Peyer's patch (tissue), 4 donors: Measurements from ENCODE around the gene EGFLAM.

ENCODE experiments used
- CTCF ChIP-seq, 6 experiments: fragments of 450-650 bp in 4 of 6; fragments of 200-600 bp in 2 of 6; sonication (generic) in 1 of 6; IDR thresholded peaks; one replicate each; pipeline ENCODE4 v1.5.1; 2017 to 2019; ENCODE audit warnings: antibody characterized with exemption in 6 of 6, mild to moderate bottlenecking in 3 of 6, moderate library complexity in 1 of 6
- POLR2A ChIP-seq, 2 donors: fragments of 450-650 bp; IDR thresholded peaks; one replicate each; pipeline ENCODE4 v1.5.1; 2017; ENCODE audit warnings: antibody characterized with exemption in 2 of 2, mild to moderate bottlenecking in 2 of 2, moderate library complexity in 2 of 2

GRCh38 chr5:38452201-38452600 lies 193.8 kb downstream of the EGFLAM start:
- TF ChIP-seq CTCF (IDR thresholded peaks at IDR 0.05) = no peak
- no peak for TF ChIP-seq POLR2A (IDR thresholded peaks at IDR 0.05)
